ES-I3 (cell line): ENCODE data around the gene DENND2C.

Experiments
- H3K36me3 ChIP-seq: 2 replicates; pipeline ENCODE4 v1.6.1; 2013; ENCODE audit warnings: mild to moderate bottlenecking, low read length, control low read depth, moderate library complexity; ENCODE audit not compliant: insufficient read depth
- H3K4me1 ChIP-seq: 2 replicates; pipeline ENCODE4 v1.6.1; 2013; ENCODE audit warnings: mild to moderate bottlenecking, control low read depth, low read length; ENCODE audit not compliant: insufficient read depth
- H3K9ac ChIP-seq: 2 replicates; pipeline ENCODE4 v1.6.1; 2013; ENCODE audit warnings: low read depth, mild to moderate bottlenecking, low read length, moderate library complexity
- H3K9me3 ChIP-seq: 2 replicates; pipeline ENCODE4 v1.6.1; 2013; ENCODE audit warnings: mild to moderate bottlenecking, low read length, moderate library complexity; ENCODE audit not compliant: control insufficient read depth, insufficient read depth

Gene DENND2C

GRCh38 chr1:114669562-114670082 is at the start of gene DENND2C:
Gene DENND2C, minus strand, starts transcription at chr1:114670049. Its CDS starts 44,065 bp downstream, at chr1:114625984.
- Histone ChIP-seq H3K36me3 (no peaks in the 10 kb centered on the region), H3K9ac (peak within 1 kb of the TSS; percentile 86), H3K9me3 (no peaks in the 10 kb centered on the region), H3K4me1 (no peaks in the 10 kb centered on the region)

- Histone ChIP-seq H3K4me1 (no peaks in the 10 kb centered on the region), H3K9ac (no peak overlapping the region), H3K9me3 (no peaks in the 10 kb centered on the region), H3K36me3 (peaks cover 38% of the 10 kb centered on the region)
Measured at GRCh38 chr1:114719424-114719787, 49.6 kb upstream of the DENND2C start.

GRCh38 chr1:114718661-114719423 is 49.0 kb upstream of the DENND2C start:
- H3K36me3 ChIP-seq, result peaks cover 35% of the 10 kb centered on the region
- no peak overlapping the region for H3K9ac ChIP-seq
- no peaks in the 10 kb centered on the region for H3K9me3 ChIP-seq
- no peaks in the 10 kb centered on the region for H3K4me1 ChIP-seq

- H3K9ac ChIP-seq, result peak within 1 kb of the TSS; percentile 99
- H3K4me1 ChIP-seq, result no peaks in the 10 kb centered on the region
- peaks cover 28% of the 10 kb centered on the region for H3K36me3 ChIP-seq
- H3K9me3 ChIP-seq, result no peaks in the 10 kb centered on the region
Measured at GRCh38 chr1:114716304-114717170, 46.7 kb upstream of the DENND2C start, which contains the start of gene NRAS. Gene NRAS, minus strand, starts transcription at chr1:114716771. Its CDS starts 611 bp downstream, at chr1:114716160.

- Histone ChIP-seq H3K9me3 (no peaks in the 10 kb centered on the region), H3K36me3 (peaks cover 23% of the 10 kb centered on the region), H3K4me1 (no peaks in the 10 kb centered on the region), H3K9ac (peak overlapping the region; percentile 99)
Measured at GRCh38 chr1:114715952-114716303, 46.1 kb upstream of the DENND2C start.

- H3K9me3 ChIP-seq, result no peaks in the 10 kb centered on the region
- no peaks in the 10 kb centered on the region for H3K4me1 ChIP-seq
- H3K36me3 ChIP-seq, result peaks cover 22% of the 10 kb centered on the region
- H3K9ac ChIP-seq, result no peak overlapping the region
Measured at GRCh38 chr1:114712977-114713376, 43.1 kb upstream of the DENND2C start.

- H3K9me3 ChIP-seq, result no peaks in the 10 kb centered on the region
- no peaks in the 10 kb centered on the region for H3K4me1 ChIP-seq
- no peak overlapping the region for H3K9ac ChIP-seq
- H3K36me3 ChIP-seq, result peaks cover 22% of the 10 kb centered on the region
Measured at GRCh38 chr1:114710360-114710759, 40.5 kb upstream of the DENND2C start.

- no peak overlapping the region for H3K9ac ChIP-seq
- H3K9me3 ChIP-seq, result no peaks in the 10 kb centered on the region
- peaks cover 19% of the 10 kb centered on the region for H3K36me3 ChIP-seq
- H3K4me1 ChIP-seq, result no peaks in the 10 kb centered on the region
Measured at GRCh38 chr1:114707604-114708003, 37.8 kb upstream of the DENND2C start.

GRCh38 chr1:114703242-114703641 is 33.4 kb upstream of the DENND2C start:
- no peaks in the 10 kb centered on the region for H3K9me3 ChIP-seq
- H3K36me3 ChIP-seq, result no peaks in the 10 kb centered on the region
- no peaks in the 10 kb centered on the region for H3K4me1 ChIP-seq
- H3K9ac ChIP-seq, result no peak overlapping the region

GRCh38 chr1:114702737-114703136 is 32.9 kb upstream of the DENND2C start:
- H3K36me3 ChIP-seq, result no peaks in the 10 kb centered on the region
- H3K9ac ChIP-seq, result no peak overlapping the region
- no peaks in the 10 kb centered on the region for H3K4me1 ChIP-seq
- no peaks in the 10 kb centered on the region for H3K9me3 ChIP-seq

- H3K4me1 ChIP-seq, result no peaks in the 10 kb centered on the region
- no peaks in the 10 kb centered on the region for H3K36me3 ChIP-seq
- no peak overlapping the region for H3K9ac ChIP-seq
- H3K9me3 ChIP-seq, result no peaks in the 10 kb centered on the region
Measured at GRCh38 chr1:114701931-114702330, 32.1 kb upstream of the DENND2C start.

- no peaks in the 10 kb centered on the region for H3K9me3 ChIP-seq
- no peak overlapping the region for H3K9ac ChIP-seq
- no peaks in the 10 kb centered on the region for H3K36me3 ChIP-seq
- H3K4me1 ChIP-seq, result no peaks in the 10 kb centered on the region
Measured at GRCh38 chr1:114700036-114700600, 30.3 kb upstream of the DENND2C start.

- Histone ChIP-seq H3K4me1 (no peaks in the 10 kb centered on the region), H3K9ac (no peak overlapping the region), H3K9me3 (no peaks in the 10 kb centered on the region), H3K36me3 (no peaks in the 10 kb centered on the region)
Measured at GRCh38 chr1:114696810-114697209, 27.0 kb upstream of the DENND2C start.

GRCh38 chr1:114695430-114696058 is 25.7 kb upstream of the DENND2C start, which contains the start of gene AMPD1:
Gene AMPD1, minus strand, starts transcription at chr1:114695546. Its CDS starts 75 bp downstream, at chr1:114695471.
- Histone ChIP-seq H3K4me1 (no peaks in the 10 kb centered on the region), H3K9ac (no peak within 1 kb of the TSS), H3K36me3 (no peaks in the 10 kb centered on the region), H3K9me3 (no peaks in the 10 kb centered on the region)
